GM12872 (cell line): ENCODE results near the gene TMEM238L.

ENCODE experiments used
- CTCF ChIP-seq: IDR thresholded peaks from 3 replicates; pipeline ENCODE4 v1.5.1; 2011; ENCODE audit warnings: low read depth, mild to moderate bottlenecking, low read length, moderate library complexity; ENCODE audit not compliant: insufficient read depth

The TMEM238L gene

DNA sequence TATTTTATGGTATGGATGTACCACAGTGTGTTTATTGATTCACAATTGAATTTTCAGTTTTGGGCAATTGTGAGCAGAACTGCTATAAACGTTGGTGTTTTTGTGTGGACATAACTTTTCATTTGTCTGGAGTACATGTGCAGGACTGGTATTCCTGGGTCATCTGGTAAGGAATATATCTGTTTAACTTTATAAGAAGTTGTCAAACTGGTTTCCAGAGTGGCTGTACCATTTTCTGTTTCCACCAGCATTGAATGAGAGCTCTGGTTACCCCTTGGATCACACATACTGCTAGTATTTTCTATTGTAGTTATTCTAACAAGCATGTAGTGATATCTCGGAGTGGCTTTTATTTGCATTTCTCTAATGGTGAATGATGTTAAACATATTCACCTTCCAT lies 24.3 kb downstream of the TMEM238L start:
- no peak for TF ChIP-seq CTCF

GRCh38 chr17:10777890-10778289 lies 26.0 kb downstream of the TMEM238L start:
- no peak for TF ChIP-seq CTCF

- TF ChIP-seq CTCF: no peak
Measured at GRCh38 chr17:10777131-10777807, 26.6 kb downstream of the TMEM238L start.

- TF ChIP-seq CTCF: no peak
Measured at GRCh38 chr17:10776381-10776780, 27.5 kb downstream of the TMEM238L start.

DNA sequence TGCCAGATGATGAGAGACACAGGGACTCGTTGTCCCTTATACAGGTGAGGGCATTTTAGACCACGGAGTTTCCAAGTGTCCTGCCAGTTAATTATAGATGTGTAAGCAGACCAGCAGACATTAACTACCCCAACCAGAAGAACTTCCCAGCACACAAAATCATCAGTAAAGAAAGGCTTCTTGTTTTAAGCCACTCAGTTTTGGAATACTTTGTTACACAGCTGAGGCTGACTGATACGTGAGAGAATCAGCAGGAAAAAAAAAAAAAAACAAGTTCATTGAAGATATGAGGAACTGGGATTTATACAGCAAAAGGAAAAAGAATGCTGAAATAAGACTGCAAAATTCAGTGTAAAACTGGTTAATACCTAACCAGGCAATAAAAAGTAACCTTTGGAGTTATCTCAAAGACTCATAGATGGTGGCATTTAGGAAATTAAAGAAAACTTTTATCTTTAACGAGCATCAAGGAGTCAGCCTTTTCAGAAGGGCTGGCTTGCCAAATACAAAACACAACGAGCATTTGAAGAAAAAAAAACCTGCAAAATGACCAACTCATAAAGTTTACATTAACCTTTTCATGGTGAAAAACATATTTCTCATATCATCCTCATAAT lies 28.1 kb downstream of the TMEM238L start:
- TF ChIP-seq CTCF: no peak

- no peak for TF ChIP-seq CTCF
Measured at GRCh38 chr17:10775058-10775457, 28.8 kb downstream of the TMEM238L start.

GRCh38 chr17:10773391-10773790 lies 30.5 kb downstream of the TMEM238L start:
- no peak for TF ChIP-seq CTCF
